NCI-H510A (cell line): ENCODE measurements around the gene XPR1.
A peak's percentile ranks its signal among the peaks of the same experiment; 100 is the strongest.
"Not testable (repeated sequence)": the region's sequence is repeated elsewhere in the genome, so short reads cannot be mapped to it uniquely, and the experiment has no call there.

Experiments used
- DNase-seq: peaks from one replicate; lab custom pipeline; 2025; lab: John Stamatoyannopoulos, UW

XPR1 gene

GRCh38 chr1:180785291-180785690 lies 153.5 kb downstream of the XPR1 start:
- no peak for DNase-seq

GRCh38 chr1:180785887-180786286 lies 154.1 kb downstream of the XPR1 start:
- DNase-seq: no peak

- no peak for DNase-seq
Measured at GRCh38 chr1:180786624-180787023, 154.8 kb downstream of the XPR1 start.

- DNase-seq: no peak
Measured at GRCh38 chr1:180787628-180788307, 155.9 kb downstream of the XPR1 start.

DNA sequence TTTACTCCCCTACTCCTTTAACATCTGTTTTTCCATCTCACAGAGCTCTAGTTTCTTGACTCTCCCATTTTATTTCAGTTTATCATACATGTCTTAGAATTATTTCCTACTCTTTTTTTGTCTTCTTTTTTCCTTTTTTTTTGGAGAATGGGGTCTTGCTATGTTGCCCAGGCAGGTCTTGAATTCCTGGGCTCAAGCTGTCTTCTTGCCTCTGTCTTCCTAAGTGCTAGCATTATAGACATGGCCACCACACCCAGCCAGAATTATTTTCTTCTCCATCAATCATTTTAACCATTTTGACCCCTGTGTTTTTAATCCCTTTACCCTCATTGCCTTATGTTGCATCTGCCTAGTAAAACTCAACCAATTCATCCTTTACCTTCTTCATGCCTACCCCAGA lies 157.6 kb downstream of the XPR1 start:
- no peak for DNase-seq

DNA sequence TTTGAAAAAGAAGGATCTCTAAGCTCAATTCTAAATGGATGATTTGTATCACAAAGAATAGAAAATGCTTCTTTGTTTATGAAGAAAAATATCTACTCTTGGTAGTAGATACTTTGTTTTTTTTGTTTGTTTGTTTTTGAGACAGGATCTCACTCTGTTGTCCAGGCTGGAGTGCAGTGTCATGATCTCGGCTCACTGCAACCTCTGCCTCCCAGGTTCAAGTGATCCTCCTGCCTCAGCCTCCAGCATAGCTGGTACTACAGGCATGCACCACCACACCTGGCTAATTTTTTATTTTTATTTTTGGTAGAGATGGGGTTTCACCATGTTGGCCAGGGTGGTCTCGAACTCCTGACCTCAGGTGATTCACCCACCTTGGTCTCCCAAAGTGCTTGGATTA lies 159.3 kb downstream of the XPR1 start:
- not testable (repeated sequence) for DNase-seq

- DNase-seq: no peak
Measured at GRCh38 chr1:180791806-180792205, 160.0 kb downstream of the XPR1 start.

DNA sequence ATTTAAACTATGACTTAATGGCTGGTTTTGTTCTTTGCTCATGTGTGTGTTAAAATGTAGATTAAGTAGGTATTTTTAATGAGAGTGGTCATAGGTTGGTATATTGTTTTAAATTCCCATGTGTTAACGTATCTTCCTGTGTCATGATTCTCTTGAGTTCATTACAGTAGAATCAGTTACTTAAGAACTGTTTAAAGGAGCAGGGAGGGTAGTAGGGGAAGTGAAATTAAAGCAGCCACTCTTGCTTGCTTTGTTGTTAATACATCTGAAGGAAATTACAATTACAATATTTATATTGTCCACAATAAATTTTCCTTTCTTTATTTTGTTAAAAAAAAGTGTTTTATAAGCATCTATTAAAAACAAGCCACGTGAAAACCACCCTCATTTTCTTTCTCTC lies 161.6 kb downstream of the XPR1 start:
- no peak for DNase-seq

DNA sequence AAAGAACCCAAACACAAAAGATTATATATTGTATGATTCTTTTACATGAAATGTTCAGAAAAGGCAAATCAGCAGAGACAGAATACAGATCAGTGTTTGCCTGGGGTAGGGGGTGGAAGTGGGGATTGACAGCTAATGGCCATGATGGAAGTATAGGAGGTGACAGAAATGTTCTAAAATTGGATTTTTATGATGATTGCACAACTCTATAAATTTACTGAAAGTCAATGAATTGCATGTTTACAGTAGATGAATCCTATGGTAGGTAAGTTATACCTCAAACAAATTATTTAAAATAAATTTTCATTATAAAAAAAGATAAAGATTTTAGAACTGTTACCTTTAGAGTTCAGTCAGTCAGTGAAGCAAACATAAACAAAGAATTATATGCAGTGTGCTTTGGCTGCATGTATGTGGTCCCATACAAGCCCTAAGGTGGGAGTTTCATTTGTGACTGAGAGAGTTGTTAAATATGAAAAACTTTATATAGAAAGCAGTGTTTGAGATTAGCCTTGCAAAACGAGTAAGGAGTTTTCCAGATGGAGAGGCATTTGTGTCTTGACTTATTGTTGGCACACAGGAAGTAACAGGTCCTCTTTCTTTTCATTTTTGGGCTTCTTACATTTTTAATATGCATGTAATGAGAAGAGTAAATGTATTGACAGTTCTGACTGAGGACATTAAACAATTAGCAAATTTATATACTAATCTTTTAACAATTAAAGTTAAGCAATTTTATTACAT lies 165.2 kb downstream of the XPR1 start:
- no peak for DNase-seq

DNA sequence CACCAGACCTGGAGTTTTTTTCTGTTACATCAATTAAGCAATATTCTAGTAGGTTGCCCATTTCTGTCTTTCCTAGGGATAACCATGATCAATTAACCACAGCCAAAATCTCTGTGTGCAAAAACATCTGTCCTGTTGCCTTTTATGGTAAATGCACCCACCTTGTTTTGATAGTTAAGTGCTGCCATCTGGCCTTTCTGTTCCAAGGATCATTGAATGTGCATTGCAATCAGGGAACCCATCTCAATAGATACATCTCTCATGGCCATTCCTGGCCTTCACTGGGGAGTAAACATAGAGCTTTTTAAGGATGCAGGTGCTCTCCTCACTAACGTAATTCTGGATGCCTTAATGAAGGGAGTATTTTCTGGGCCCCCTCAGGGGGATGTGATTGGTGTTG lies 169.1 kb downstream of the XPR1 start:
- DNase-seq: no peak

DNA sequence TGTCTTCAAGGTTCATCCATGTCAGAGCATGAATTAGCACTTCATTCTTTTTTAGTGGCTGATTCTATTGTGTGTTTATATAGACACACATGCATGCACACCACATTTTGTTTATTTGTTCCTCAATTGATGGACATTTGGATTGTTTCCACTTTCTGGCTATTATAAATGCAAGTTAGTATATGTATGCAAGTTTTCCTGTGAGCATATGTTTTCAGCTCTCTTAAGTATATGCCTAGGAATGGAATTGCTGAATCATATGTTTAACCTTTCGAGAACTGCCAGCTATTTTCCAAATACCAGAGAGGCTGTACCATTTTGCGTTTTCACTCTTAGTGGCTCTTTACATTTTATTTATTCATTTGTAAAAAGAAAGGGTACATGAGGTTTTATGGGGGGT lies 171.0 kb downstream of the XPR1 start:
- DNase-seq: no peak

GRCh38 chr1:180805316-180805715 lies 173.5 kb downstream of the XPR1 start:
- no peak for DNase-seq

GRCh38 chr1:180811298-180811697 lies 179.5 kb downstream of the XPR1 start:
- DNase-seq: no peak

GRCh38 chr1:180811886-180812285 lies 180.1 kb downstream of the XPR1 start:
- DNase-seq: no peak

DNA sequence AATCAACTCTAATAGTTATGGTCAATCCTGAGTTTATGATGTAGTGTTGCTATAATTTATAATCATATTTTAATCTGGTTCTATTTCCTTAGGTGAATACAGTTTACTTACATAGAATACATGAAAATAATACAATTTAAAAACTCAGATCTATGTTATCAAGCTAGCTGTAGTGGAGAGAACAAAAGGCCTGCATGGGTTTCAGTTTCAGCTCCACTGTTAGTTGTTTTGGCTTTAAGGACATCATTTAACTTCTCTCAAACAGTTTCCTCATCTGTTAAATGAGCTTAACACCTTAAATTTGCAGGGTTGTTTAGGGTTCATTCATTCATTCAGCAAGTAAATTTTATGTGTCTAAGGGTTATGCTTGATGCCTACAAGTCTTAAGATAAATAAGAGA lies 182.4 kb downstream of the XPR1 start:
- no peak for DNase-seq

DNA sequence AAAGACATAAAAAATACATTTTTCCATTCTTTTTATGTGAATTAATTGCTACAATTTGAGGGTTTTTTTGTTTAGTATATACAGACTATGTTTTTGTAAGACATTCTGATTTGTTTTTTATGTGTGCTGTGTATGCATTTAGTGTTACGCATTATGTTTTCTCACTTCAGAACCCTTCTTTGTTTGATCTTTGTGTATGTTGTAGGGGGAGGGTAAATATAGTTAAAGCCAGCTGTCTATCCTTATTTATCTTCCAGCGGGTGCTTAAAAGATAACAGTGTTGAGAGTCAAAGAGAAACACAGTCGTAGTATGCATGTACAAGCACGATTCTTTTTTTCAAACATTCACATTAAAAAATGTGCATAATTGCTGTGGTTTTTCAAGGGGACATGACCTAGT lies 183.4 kb downstream of the XPR1 start:
- peak; percentile 11 for DNase-seq

DNA sequence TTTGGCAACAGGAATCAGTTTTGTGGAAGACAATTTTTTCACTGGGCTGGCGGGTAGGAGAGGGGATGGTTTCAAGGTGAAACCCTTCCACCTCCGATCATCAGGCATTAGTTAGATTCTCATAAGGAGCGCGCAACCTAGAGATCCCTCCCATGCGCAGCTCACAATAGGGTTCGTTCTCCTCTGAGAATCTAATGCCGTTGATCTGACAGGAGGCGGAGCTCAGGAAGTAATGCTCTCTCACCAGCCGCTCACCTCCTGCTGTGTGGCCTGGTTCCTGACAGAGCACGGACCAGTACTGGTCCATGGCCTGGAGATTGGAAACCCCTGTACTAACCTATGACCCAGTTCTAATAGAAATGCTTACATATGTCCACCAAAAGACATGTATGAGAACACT lies 184.3 kb downstream of the XPR1 start:
- peak; percentile 2 for DNase-seq

DNA sequence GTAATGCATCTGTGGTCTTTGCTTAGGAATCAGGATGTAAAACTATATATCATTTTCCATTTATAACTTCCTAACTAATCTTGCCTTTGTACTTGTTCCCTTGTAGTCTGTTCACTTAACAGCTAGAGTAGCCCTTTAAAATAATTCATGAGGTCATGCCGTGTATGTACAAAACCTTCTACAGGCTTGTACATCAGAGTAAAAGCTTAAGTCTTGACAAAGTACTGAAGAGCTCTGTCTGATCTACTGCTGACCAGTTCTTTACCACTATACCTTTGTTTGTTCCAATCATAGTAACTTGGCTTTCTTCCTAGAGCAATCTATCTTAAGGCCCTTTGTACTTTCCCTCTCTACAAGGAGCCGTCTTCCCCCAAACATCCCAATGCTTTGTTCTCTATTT lies 190.1 kb downstream of the XPR1 start:
- no peak for DNase-seq

DNA sequence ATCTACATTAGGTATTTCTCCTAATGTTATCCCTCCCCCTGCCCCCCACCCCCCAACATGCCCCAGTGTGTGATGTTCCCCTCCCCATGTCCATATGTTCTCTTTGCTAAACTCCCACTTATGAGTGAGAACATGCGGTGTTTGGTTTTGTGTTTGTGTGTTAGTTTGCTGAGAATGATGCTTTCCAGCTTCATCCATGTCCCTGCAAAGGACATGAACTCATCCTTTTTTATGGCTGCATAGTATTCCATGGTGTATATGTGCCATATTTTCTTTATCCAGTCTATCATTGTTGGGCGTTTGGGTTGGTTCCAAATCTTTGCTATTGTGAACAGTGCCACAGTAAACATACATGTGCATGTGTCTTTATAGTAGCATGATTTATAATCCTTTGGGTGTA lies 199.7 kb downstream of the XPR1 start:
- DNase-seq: not testable (repeated sequence)

GRCh38 chr1:180833180-180833579 lies 201.4 kb downstream of the XPR1 start:
- DNase-seq: not testable (repeated sequence)

DNA sequence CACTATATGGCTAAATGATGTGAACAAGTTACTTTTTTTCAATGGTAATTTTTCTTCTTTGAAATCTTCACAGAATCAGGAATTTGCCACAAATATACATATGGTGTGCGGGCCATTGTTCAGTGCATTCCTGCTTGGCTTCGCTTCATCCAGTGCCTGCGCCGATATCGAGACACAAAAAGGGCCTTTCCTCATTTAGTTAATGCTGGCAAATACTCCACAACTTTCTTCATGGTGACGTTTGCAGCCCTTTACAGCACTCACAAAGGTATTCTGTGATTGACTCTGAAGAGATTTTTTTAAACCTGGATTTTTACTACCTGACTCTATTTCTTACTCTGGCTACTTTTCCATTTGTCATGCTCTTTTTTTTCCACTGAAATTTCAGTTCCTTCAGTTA lies 204.6 kb downstream of the XPR1 start:
- no peak for DNase-seq

DNA sequence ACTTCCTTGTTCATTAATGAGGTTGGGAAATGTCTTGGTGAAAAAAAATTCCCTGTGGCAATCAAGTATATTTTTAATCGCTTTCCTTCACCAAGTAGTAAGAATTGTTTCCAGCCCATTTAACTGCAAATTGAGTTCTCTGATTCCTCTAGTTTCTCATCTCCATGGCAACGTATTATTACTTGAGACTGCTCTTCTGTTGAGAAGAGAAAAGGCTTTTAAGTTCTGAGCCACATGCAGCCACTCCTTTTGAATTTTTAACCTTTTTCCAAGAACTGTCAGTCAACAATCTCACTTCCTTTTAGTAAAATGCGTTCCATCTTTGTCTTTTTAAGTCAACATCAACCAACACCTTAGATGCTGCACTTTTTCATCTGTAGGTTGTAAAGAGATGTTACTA lies 205.2 kb downstream of the XPR1 start:
- DNase-seq: no peak

DNA sequence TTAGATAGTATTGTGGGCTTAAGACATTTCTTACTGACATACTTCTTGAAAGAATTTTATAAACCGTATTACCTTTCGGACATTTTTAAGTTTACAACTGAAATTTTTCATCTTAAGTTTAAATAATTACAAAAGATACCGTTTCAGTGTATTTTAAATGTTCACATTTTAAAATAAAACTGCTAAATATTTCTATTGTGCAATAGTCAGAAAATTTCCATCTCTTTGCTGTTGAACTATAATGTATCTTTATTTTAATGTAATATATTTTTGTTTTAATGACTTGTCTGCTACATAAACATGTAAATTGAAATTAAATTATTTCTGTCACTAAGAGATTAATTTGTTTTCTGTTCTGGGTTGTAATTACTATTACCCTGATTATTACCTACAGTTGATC lies 206.7 kb downstream of the XPR1 start:
- DNase-seq: no peak

DNA sequence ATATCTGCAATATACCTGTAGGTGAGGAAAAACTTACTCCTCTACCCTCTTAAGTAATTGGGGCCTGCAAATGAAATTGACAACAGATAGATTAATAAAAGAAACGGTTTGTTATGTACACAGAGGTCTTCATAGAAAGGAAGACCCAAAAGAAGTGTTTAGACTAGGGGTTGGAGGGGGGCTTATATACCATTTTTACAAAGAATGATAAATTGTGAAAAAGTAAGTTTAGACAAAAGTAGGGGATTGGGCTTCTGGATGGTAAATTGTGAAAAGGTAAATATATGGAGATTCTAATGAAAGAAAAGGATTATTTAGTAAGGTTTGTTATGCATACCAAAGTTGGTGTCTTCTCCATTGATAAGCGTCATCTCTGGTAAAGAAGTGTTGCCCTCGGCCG lies 207.7 kb downstream of the XPR1 start:
- DNase-seq: no peak
